SK-MEL-5 (cell line): ENCODE results near the gene ANKRD2. TPM values are rescaled to one million over a fixed set of nuclear protein-coding genes. Genes with fewer than 3 reads are reported as not detected.
A peak's percentile ranks its signal among the peaks of the same experiment; 100 is the strongest.

Experiments used
- DNase-seq: peaks from one replicate; pipeline ENCODE4 v3.0.0-alpha.2; 2016; ENCODE audit warnings: low read depth, low spot score
- in situ Hi-C: cut with HindIII; loops from 2 replicates; pipeline ENCODE4 v1.10.0; 2016; ENCODE audit warnings: low sequenced_read_pairs, high pct_unique_total_duplicates, low pct_unique_long_range_greater_than_20kb
- total RNA-seq: library from RNA; depleted of rRNA; stranded (reverse); fragments of >200 nt; shearing (Covaris generic); gene quantifications from 2 replicates; pipeline ENCODE4 v1.2.3, GENCODE V29; 2014; rRNA removed

The ANKRD2 gene
- total RNA-seq, 1 experiment from 2014 or later = not detected

DNA sequence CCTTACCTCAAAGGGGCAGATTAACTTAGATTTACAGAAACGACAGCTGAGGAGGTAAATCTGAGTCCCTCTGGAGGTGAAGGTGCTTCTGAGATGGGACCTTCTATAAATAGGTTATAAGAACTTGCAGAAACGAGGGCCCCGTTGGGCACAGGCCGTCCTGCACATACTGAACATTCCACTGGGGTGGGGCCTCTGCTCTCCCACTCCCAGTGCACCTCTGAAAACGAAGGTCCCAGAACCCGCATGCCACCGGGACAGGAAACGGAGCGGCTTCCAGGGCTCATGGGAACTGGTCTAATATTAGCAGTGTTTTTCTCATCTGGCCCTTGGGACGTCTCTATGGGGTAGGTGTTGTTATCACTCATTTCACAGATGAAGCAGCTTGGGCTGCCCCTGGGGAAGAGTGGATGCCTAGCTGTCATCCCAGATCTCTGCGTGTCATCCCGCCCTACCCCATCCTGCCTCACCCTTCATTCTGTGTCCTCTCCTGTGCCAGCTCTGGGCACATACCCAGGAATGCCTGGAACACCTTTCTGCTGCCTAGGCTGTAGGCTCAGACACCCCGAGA is 36.5 kb downstream of the ANKRD2 start:
- DNase-seq = no peak
- in situ Hi-C loops = no loop called here

DNA sequence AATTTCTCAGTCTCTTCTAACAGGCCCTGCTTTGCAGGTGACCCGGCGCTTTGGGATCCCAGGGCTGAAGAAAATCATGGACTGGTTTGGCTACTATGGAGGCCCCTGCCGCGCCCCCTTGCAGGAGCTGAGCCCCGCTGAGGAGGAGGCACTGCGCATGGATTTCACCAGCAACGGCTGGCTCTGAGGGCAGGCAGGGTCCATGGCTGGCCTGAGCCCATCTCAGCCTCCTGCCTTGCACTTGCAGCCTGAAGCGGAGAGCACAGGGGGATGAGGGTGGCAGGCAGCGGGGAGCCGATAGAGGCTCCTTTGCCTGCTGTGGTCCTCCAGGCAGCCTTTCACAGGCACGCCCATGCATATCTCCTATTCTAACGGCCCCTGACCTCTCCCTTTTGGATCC is 38.9 kb downstream of the ANKRD2 start:
- no peak for DNase-seq
- in situ Hi-C loops = no loop called here

DNA sequence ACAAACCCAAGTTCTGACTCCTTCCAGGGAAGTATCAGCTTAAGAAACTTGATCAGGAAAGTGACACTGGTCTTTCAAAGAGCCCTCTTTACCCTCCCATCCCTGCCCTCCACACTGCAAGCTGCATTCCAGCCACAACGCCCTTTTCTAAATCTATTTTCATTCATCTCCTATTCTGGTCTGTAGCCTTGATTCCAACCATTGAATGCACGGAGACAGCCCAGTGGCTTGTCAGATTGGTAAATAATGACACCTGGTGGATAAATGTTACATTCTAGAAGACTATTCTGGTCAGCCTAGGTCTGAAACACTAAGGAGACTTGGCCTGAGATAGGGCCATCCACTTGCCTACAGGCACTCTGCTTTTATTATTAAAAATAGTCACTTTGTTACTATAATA is 39.8 kb downstream of the ANKRD2 start:
- in situ Hi-C loops = no loop called here
- DNase-seq = peak; percentile 68

DNA sequence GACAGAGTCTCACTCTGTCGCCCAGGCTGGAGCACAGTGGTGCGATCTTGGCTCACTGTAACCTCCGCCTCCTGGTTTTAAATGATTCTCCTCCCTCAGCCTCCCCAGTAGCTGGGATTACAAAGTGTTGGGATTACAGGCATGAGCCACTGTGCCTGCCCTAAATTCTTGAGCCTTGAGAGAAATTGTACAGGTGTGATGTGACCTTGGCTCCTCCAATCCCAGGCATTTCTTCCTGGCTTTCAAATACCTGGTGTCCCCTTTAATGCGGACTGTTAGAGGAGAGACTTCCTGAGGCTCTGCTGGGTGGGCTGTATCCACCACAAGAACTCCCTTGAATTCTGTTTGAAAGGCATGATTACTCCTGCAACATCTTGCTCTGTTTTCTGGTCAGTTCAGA is 45.7 kb downstream of the ANKRD2 start:
- DNase-seq = no peak
- in situ Hi-C loops = no loop called here

DNA sequence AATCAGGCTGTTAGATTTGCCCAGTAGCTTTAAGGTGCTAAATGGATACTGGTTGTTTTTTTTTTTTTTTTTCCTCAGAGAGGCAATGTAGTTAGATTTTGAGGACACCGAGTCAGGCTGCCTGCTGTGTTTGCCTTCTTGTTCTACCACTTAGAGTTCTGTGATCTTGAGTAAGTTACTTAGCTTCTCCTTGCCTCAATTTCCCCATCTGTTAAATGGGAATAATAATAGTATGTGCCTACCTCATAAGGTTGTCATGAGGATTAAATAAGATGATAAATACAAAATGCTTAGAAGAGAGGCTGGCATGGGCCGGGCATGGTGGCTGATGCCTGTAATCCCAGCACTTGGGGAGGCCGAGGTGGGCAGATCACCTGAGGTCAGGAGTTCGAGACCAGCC is 46.2 kb downstream of the ANKRD2 start:
- in situ Hi-C loops = no loop called here
- DNase-seq = no peak

DNA sequence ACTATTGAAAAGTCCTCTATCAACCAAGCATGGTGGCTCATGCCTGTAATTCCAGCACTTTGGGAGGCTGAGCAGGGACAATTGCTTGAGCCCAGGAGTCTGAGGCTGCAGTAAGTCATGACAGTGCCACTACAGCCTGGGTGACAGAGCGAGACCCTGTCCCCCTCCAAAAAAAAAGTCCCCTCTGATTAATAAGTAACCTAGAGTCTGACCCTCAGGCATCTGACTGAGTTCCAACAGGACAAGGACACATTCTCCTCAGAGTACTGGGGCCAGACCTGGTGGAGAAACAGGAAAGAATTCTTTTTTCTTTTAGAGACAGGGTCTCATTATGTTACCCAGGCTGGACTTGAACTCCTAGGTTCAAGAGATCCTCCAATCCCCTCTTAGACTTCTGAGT is 50.7 kb downstream of the ANKRD2 start:
- DNase-seq = no peak
- in situ Hi-C loops = no loop called here

DNA sequence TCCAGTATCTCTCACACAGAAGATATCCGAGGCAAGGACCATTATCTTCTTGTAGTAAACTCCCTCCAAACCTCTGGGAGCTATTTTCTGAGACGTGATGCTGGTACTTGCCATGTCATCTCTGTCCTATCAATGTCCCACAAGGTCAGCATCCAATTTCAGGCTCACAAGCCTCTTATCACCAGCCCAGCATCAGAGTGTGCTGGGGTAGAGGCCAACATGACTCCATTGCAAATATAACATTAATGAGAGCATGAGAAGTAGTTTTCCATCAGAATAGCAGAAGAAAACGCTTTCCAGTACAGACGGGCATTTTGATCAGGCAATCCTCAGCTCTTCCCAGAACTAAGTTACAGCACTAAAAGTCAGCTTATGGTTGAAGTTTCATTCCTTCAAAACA is 55.2 kb downstream of the ANKRD2 start:
- no peak for DNase-seq
- in situ Hi-C loops = no loop called here

DNA sequence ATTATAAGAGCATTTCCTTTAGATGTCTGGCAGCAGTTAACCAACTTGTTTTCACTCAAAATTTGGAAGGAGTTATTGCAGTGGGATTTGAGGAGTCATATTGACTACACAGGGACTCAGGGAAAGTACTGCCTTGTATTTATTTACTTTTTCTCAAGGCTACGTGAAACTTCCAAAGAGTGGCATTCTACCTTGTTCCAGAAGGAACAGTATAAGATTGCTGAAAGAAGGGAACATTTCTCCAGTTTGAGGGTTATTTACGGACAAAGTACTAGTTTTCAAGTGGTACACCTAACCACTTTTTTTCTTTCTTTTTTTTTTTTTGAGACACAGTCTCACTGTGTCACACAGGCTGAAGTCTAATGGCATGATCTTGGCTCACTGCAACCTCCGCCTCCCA is 55.6 kb downstream of the ANKRD2 start:
- no peak for DNase-seq
- in situ Hi-C loops = no loop called here

DNA sequence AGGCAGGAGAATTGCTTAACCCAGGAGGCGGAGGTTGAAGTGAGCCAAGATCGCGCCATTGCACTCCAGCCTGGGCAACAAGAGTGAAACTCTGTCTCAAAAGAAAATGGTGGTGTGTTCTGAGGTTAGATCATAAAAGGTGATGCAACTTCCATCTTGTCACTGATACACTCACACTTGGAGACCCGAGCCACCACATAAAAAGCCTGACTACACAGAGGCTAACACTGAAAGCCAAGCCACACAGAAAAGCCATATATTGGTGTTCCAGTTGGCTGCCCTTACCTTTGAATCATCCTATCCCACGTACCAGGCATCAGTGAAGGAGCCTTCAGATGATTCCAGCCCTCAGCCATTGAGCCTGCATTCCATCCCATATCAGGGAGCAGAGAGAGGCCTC is 56.7 kb downstream of the ANKRD2 start:
- in situ Hi-C loops = no loop called here
- no peak for DNase-seq

DNA sequence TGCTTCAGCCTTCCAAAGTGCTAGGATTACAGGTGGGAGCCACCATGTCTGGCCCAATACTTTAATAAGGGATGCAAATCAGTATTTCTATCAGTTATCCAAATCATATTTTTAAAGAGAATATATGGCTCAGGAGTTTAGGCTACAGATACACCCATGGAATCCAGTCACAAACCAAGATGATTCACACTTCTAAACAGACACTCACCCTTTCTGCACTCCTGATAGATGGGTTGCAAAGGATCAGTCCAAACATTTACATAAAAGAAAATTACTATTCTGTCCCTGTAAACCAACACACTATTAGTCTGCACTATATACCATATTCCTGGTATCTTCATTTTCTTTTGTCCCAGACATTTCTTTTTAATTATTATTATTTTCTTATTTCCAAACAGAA is 58.5 kb downstream of the ANKRD2 start:
- in situ Hi-C loops = no loop called here
- no peak for DNase-seq

DNA sequence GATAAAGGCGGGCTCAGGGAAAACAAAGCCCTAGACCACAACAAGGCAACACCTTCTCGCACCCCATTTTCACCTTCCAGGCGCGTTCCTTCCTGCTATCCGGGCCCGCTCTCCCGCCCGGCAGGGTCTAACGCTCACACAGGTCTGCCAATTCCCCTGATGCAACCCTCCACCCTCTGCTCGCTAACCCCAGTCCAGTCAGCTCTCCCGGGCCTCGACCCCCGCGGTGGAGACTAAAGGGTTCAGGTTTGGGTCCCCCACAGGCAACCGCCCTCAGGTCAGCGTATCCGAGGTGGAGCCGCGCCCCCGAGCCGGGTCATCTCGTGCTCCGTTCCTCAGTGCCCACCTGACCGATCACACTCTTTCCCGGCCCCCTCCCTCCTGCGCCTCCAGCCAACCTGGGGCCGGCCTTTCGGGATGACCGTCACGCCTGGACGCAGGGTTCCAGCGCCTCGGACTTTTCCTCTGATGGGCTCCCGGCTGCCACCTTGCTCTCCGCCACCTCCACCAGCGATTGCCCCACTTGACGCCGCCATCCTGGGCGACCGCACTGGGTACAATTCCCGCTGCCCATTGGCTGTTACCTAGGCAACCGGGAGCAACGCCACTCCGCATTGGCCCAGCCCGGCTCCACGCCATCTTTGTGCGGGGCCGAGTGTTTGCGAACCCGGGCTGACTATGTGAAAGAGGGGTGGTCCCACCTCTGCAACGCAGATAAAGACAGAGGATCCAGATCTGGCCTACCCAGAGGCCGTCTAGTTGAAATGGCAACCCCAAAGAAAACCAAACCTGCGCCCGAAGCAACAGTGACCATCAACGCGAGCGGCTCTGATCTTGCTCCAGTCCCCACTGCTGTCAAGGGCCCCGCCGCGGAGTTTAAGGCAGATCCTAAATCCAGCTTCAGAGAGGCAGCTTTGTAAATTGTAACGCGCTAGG is 60.6 kb downstream of the ANKRD2 start, which contains the start of gene MORN4:
MORN4 (minus strand) TSS at position 552 of the 936 bp plus-strand sequence. CDS start 13,847 bp downstream, outside the sequence.
- in situ Hi-C loops = no loop called here
- DNase-seq = peak; percentile 93

Other genes starting within 250 kb of the ANKRD2 start
- 20.5 and 22.0 TPM in 2 replicates for gene FRAT2, start 238.1 kb upstream of the ANKRD2 start, total RNA-seq
- gene RRP12, start 171.4 kb upstream of the ANKRD2 start, total RNA-seq = 24.1 and 30.7 TPM in 2 replicates
- 524 and 572 TPM in 2 replicates for gene PGAM1, start 146.6 kb upstream of the ANKRD2 start, total RNA-seq
- gene EXOSC1, start 126.8 kb upstream of the ANKRD2 start, total RNA-seq = 41.4 and 41.5 TPM in 2 replicates
- gene ZDHHC16, start 126.6 kb upstream of the ANKRD2 start, total RNA-seq = 40.6 and 42.1 TPM in 2 replicates
- gene MMS19, start 74.4 kb upstream of the ANKRD2 start, total RNA-seq = 80.1 and 85.8 TPM in 2 replicates
- 12.7 and 13.8 TPM in 2 replicates for gene UBTD1, start 73.9 kb upstream of the ANKRD2 start, total RNA-seq
- 2.1 and 3.9 TPM in 2 replicates for gene HOGA1, start 11.6 kb downstream of the ANKRD2 start, total RNA-seq
- gene C10orf62, start 16.9 kb downstream of the ANKRD2 start, total RNA-seq = not detected in 2 replicates
- gene MORN4, start 60.7 kb downstream of the ANKRD2 start, total RNA-seq = 3.5 and 4.4 TPM in 2 replicates
- gene PI4K2A, start 67.9 kb downstream of the ANKRD2 start, total RNA-seq = 15.0 and 15.3 TPM in 2 replicates
- gene AVPI1, start 114.5 kb downstream of the ANKRD2 start, total RNA-seq = 126 and 133 TPM in 2 replicates
- gene MARVELD1, start 141.0 kb downstream of the ANKRD2 start, total RNA-seq = 27.4 and 28.4 TPM in 2 replicates
- 27.5 and 27.9 TPM in 2 replicates for gene ZFYVE27, start 164.3 kb downstream of the ANKRD2 start, total RNA-seq
- 0.08 and 0.21 TPM in 2 replicates for gene SFRP5, start 199.2 kb downstream of the ANKRD2 start, total RNA-seq